SHP77 treated with DMSO at 0.1 percent for 48 hours (cell line): Measurements from ENCODE around the gene TMEM171.

Experiments used
- DNase-seq: peaks from one replicate; lab custom pipeline; 2025; lab: John Stamatoyannopoulos, UW

The TMEM171 gene

DNA sequence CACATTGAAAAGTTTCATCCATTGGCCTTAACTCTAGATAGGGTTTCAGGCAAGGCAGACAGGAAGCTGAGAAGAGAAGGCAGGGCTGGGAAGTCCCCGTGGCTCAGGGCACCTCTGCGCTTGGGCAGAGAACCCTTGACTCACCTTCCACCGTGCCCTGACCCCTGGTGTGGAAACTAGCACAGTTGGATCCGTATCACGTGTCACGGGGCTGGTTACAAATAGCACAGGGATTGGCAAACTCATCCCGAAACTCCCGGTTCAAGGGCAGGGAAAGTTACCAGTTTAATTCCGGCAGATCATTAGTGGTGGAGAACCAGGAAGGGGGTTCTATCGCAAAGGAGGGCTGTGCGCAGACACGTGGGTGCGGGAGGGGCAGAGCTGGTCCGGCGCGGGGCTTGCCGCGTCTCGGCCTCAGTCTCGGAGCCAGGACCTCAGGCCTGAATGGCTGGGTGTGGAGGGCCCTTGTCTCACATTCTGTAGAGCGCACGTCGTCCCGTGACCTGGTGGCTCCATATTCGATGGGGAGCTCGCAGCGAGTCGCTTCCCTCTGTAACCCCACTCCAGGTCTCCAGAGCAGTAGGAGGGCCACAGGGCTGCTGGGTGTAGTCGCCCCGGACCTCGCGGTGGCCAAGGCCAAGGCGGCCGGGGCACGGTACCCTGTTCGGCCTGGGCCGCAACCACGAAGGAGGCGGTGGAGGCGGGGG lies 771 bp upstream of the TMEM171 start:
- no peak for DNase-seq

GRCh38 chr5:73121119-73121463 lies 716 bp downstream of the TMEM171 start:
- no peak for DNase-seq

DNA sequence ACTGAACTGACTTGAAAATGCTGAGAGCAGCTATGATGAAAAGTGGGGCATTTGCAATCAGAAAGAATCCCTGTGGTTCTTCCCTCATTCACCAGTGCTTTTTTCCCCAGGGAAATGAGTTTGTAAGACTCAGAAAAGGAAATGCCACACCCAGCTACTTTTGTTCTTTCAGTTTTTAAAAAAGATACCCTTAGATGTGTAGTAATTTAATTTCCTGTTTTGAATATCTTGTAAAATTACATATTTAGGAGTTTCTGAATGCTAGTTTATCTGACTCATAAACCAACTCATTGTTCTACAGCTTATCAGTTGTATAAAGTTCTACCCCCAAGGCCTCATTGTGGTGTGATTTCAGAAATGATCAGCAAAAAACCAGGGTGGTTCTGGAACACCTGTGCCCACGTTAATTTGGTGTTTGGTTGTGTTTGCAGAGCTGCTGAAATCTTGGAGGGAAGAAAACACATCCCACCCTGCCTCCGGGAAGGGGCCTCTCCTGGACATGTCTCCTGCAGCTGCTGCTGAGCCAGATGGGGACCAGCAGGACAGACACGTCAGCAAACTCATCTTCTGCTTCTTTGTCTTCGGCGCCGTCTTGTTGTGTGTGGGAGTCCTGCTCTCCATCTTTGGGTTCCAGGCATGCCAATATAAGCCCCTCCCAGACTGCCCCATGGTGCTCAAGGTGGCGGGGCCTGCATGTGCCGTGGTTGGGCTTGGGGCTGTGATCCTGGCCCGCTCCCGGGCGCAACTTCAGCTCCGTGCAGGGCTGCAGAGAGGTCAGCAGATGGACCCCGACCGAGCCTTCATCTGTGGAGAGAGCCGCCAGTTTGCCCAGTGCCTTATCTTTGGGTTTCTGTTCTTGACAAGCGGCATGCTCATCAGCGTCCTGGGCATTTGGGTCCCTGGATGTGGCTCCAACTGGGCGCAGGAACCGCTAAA lies 2.8 kb downstream of the TMEM171 start:
- no peak for DNase-seq

DNA sequence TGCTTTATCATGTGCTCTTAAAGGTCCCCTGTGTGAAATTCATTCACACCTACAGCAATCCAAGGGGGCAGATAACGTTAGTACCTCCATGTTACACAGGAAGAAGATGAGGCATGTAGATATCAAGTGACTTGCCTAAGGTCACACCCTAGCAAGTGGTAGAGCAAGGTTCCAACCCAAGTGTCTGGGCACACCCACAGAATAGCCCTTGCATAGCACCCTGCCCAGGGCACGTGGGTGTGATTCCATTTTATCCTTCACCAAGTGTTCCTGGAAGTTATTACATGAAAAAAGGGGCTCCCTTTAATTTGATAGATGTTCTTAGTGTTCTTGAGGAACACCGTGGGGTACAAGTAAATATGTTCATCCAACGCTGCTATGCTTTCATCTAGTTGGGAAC lies 4.9 kb downstream of the TMEM171 start:
- DNase-seq, result no peak

- DNase-seq, result no peak
Observed at GRCh38 chr5:73126381-73126780, 6.0 kb downstream of the TMEM171 start.

- no peak for DNase-seq
Observed at GRCh38 chr5:73126957-73127356, 6.6 kb downstream of the TMEM171 start.

DNA sequence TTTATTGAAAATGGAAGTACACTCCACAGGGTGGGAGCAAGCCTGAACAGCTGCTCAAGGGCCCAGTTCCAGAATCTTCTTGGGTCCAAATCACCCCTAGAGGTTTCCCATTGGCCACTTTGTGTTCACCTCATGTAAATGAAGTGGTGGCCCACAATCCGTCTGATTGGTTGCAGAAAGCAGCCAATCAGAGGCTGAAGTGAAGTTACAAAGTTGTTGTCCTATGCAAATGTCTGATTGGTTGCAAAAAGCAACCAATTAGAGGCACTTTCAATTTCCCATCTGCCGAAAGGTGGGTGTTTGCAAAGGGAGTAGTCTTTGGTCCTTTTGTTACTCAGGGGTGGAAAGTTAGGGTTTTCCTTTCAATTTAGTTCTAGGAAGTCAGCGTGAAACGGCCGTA lies 8.8 kb downstream of the TMEM171 start:
- no peak for DNase-seq

DNA sequence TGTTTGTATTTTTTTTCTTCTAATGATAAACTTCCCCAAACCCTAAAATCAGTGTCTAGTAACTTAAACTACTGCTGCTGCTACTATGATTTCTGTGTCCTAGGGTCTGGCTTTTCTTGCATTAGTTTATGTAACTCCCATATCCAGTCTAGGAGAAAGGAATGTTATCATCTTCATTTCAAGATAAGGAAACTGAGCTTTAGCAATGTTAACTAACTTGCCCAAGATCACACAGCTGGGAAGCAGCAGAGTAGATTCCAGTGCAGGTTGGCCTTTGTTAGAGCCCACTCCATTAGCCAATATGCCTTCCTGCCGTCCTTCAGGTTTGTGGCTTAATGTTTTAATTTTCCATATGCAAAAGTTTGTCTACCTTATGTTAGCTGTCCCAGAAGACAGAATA lies 10.4 kb downstream of the TMEM171 start:
- no peak for DNase-seq

GRCh38 chr5:73131711-73132425 lies 11.5 kb downstream of the TMEM171 start:
- no peak for DNase-seq

GRCh38 chr5:73132759-73133158 lies 12.4 kb downstream of the TMEM171 start:
- no peak for DNase-seq

DNA sequence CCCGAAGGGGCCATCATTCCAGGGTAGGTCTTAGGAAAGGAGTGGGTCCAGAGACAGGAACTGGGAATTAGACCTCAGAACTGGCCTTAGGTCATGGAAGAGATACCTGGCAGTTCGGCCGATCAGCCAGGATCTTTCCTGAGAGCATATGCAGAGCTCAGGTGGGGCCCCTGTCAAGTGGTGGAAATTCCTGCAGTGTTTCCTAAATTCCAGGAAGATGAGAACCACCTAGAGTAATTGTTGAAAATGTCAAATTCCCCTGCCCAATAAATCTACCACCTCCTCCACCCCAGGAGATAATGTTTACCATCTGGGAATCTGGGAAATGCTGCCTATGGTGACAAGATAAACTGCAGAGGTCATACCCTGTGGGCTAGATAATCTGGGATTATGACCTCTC lies 14.6 kb downstream of the TMEM171 start:
- DNase-seq, result no peak

DNA sequence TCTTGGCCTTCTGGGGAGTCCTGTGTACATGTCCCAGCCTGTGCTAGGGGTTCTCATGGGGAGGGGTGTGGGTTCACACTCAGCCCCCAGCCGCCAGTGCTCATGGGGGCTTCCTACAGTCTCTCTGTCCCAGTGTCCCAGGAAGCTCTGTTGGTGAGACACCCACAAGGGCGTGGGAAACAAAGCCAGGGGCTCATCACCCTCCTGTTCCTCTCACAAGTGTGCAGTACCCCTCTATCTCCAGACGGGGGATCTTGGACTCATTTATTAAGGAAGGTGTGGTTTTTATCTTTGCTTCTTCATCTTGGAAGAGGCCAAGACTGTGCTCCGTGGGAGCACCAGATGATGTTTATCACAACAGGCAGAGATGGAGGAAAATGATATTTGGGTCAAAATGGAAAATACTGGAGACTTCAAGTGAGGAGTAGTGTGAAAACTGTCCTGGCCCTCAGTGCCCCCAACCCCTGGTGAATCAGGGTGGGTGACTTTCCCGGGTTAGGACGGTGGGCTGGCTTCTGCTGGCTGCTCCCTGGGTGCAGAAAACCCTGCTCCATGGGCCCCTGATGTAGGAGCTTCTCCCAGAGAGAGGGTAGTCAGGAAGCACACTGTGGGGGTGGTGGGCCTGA lies 15.2 kb downstream of the TMEM171 start:
- no peak for DNase-seq

GRCh38 chr5:73136055-73136562 lies 15.7 kb downstream of the TMEM171 start:
- DNase-seq, result no peak

- no peak for DNase-seq
Observed at GRCh38 chr5:73137563-73138530, 17.5 kb downstream of the TMEM171 start.

- no peak for DNase-seq
Observed at GRCh38 chr5:73139485-73139884, 19.1 kb downstream of the TMEM171 start.

DNA sequence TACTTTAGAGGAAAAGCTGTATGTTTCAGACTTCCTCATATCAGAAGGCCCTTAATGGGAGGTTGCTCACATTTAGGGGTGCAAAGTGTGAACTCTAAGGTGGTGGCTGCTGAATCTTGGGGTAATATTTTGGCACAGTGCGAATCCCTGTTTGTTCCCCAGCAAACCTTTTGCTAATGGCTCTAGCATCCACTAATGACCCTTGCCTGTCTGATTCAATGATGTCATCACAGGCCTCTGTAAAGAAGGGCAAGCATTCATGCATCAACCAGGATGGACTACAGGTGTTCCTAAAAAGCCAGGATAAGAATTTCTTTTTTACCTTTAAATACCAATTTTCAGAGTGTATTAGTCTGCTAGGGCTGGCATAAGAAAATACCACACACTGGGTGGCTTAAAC lies 20.4 kb downstream of the TMEM171 start:
- no peak for DNase-seq

DNA sequence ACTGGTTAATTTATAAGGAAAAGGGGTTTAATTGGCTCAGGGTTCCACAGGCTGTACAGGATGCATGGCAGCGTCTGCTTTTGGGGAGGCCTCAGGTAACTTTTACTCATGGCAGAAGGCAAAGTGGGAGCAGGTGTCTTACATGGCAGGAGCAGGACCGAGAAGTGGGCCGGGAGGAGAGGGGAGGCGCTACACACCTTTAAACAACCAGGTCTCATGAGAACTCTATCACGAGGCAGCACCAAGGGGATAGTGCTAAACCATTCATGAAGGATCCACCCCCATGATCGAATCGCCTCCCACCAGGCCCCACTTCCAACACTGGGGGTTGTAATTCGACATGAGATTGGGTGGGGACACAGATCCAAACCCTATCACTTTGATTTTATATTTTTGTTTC lies 21.7 kb downstream of the TMEM171 start:
- DNase-seq, result no peak

DNA sequence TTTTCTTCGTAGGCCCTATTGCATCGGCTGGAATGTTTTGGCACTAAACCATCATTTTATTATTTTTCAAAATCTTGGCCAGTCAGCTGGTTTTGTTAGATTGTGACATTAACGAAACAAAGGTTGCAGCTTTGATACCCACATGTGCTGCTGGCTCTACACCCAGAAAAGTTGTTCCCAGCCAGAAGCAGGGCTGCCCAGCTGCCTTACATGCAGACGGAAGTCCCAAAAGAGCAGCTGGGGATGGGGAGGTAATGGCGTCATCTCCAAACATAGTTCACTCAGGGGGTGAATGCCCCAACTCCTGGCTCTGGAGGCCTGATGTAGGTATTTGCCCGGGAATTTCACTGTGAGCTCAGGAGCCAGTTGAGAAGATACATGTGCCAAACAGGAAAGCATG lies 23.3 kb downstream of the TMEM171 start:
- no peak for DNase-seq

DNA sequence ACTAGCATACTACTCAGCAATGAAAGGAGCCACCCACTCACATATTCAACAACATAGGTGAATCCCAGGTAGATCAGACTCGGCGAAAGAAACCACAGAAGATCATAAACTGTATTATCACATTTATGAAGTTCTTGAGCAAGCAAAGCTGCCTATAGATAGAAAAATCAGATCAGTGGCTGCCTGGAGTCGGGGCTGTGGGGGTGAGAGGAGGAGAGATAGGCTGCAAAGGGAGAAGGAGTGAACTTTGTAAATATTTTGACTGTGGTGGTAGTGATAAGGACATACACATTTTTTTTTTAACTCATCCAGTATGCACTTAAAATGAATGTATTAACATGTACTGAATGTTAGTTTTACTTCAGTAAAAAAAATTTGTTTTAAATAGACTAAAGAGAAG lies 29.2 kb downstream of the TMEM171 start:
- no peak for DNase-seq

GRCh38 chr5:73150876-73151275 lies 30.5 kb downstream of the TMEM171 start:
- DNase-seq, result no peak
